Activated CD8-positive, alpha-beta memory T cell treated with anti-CD3 and anti-CD28 coated beads, Interleukin-2, amount 50 U/mL, for 24 hours (primary cell): ENCODE measurements around the gene NACA.
A peak's percentile ranks its signal among the peaks of the same experiment; 100 is the strongest.
"Not testable (repeated sequence)": the region's sequence is repeated elsewhere in the genome, so short reads cannot be mapped to it uniquely, and the experiment has no call there.

Experiments
- DNase-seq: peaks from one replicate; pipeline ENCODE4 v3.0.0-alpha.2; 2020; ENCODE audit errors: extremely low read depth

Gene NACA

GRCh38 chr12:56724972-56725722, at the start of gene NACA:
TSS of gene NACA (minus strand) at chr12:56725299. CDS start at chr12:56724521, 778 bp downstream.
- DNase-seq: peak; percentile 99

- no peak for DNase-seq
Observed at GRCh38 chr12:56773113-56773512, 48.0 kb upstream of the NACA start.

GRCh38 chr12:56772625-56773024, 47.5 kb upstream of the NACA start:
- no peak for DNase-seq

DNA sequence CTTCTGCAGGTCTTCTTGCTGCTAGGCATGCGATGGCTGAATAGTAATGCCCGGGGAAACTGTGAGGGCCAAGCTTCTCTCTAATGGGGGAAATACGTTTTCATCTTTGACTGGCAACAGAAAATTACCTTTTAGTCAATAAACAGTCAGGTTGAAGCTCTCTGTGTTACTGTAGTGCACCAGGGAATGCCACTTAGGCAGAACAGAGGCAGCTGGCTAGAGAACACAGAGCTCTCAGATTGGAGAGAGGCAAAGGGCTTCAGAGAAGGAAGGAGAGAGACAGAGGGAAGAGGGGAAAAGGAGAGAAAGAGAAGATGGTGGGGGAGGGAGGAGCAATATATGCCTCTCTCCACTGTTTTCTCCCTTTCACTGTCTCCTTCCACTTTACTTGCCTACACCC, 44.8 kb upstream of the NACA start:
- no peak for DNase-seq

DNA sequence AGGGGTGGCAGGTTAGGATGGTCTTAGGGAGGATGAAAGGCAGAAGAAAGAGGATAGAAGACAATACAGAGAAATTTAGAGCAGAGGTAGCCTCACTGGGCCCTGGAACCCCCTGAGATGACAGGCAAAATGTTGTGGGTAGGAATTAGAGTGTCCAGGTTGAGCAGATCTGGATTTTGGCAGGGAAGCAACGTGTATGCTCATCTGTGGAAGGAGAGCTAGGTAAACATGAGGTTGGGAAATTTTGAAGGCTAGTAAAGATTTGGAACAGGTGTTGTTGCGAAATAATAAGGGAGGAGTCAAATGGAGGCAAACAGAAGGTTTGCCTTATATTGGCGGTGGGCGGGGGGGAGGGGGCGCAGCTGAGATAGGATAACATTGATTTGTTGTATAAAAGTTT, 43.3 kb upstream of the NACA start:
- DNase-seq: no peak

DNA sequence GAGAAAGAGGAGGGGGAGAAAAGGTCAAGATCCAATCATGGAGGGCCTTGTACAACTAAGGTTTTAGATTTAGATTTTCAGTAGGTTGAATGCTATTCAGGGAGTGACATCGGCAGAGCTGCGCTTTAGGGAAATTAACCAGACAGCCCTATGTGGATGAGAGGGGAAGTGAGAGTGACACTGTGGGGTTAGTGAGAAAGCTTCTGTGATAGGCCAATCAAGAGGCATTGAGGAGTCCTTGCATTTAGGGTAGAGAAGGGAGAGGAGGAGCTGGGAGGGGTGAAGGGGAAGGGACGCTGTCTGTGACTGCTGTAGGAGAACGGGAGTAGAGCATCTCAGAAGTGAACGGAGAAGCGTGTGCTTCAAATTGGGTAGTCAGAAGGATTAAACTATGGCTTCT, 41.4 kb upstream of the NACA start:
- DNase-seq: no peak

GRCh38 chr12:56763753-56764657, 38.9 kb upstream of the NACA start:
- no peak for DNase-seq

- DNase-seq: no peak
Observed at GRCh38 chr12:56761812-56762211, 36.7 kb upstream of the NACA start.

DNA sequence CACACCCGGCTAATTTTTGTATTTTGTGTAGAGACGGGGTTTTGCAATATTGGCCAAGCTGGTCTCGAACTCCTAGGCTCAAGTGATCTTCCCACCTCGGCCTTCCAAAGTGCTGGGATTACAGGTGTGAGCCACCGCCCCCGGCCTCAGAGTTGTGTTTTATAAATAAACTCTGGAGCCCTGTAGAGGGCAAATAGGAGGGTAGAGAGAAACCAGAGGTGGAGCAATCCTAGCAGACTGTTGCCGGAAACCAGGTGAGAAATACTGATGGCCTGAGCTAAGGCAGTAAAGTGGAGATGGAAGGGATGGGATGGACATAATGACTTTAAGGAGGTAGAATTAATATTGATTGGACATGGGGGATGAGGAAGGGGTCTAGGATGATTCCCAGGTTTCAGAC, 35.4 kb upstream of the NACA start:
- DNase-seq: no peak

DNA sequence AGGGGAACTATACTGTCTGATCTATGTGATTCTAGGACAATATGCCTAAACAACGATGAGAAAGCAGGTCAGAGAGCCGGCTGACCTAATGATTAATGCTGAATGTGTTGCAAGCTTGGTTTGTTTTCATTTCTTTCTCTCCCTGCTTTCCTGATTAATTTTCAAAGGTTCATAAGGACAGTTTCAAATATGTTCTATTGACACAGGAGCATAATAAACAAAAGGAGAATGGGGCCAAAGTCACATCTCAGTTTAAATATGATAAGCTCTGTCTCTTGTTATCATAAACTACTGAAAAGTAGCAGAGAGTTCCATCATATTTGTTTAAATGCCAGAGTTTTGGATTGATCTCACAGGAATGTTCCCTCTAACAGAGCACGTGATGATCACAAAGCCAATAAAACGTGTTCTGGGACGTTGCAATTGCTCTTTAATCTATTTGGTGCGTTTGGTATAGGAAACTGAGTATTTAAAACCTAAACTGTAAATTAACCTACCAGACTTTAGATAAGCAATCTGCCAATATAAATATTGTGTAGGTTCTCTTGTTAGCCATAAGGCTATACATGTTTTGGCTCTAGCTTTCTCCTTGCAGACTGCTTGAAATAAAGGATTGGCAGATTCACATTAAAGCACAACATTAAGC, 34.3 kb upstream of the NACA start:
- DNase-seq: no peak

GRCh38 chr12:56758728-56759262, 33.7 kb upstream of the NACA start:
- DNase-seq: no peak

- not testable (repeated sequence) for DNase-seq
Observed at GRCh38 chr12:56757971-56758370, 32.9 kb upstream of the NACA start.

DNA sequence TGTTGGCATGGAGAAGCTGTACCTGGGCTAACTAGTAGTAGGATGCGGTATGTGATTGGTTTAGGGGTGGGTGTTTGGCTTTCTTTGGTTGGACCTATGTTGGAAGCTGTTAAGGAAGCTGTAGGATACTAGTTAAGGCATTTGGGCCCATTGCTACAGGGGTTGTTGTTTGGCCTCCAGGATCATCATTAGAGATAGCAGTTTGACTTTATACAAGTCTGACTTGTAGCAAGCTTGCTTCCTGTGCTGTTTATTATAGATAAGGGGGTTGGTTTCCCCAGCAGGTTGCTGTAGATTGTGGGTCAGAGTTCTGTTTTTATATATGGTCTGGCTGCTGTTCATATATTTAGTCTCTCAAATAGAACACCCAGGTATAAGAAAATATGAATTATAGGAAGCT, 28.5 kb upstream of the NACA start:
- no peak for DNase-seq

DNA sequence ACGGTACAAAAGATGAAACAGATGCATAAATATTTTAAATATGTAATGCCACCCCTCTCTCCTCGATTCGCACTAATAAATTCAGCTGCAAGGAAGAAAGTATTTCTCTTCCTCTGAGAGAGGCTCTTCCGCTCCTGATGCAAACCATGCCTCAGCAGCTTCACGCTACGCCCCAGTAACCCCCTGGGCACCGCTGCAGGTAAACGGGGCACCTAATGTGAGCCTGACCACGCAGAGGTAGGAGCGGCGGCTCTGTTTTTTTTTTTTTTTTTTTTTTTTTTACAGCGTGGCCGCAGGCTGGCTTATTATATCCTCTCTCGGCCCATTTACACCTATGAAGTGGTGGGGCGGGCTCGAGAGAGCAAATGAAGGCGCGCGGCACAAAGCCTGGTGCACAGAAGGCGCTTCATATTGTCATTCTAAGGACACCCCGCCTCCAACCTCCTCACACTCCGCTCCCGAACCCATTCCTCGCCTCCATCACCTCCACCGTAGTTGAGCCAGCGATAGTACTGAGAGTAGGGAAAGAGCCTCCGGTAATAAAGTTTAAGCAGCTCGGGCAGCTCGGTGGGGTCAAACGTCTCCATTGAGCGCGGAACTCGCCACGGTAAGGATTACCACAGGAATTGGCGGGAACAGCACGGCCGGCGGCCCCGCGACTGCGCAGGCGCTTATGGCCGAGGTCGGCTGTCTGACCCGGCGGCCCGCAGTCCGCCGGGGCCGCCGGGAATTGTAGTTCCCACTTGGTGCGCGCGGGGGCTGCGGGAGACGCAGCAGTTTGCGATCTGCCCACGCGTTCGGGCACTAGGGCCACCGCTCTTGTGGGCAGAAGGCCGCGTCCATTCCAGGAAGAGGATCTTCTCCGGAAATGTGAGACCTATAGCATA, 26.9 kb upstream of the NACA start, which contains the start of gene PRIM1:
TSS of gene PRIM1 (minus strand) at position 612 of the 887 bp plus-strand sequence. CDS start at position 587, 25 bp downstream.
- peak; percentile 64 for DNase-seq

DNA sequence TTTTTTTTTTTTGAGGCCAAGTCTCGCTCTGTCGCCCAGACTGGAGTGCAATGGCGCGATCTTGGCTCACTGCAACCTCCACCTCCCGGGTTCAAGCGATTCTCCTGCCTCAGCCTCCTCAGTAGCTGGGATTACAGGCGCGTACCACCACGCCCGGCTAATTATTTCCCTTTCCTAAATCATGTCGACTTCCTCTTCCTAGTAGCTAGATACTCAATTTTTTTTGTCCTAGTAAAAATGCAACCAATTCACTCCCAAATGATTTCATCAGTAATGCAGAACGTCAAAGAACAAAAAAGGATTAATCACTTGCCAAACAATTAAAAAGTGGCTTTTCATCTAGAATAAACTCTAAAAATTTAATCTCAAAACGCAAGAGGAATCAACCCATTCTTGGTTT, 25.5 kb upstream of the NACA start:
- not testable (repeated sequence) for DNase-seq

DNA sequence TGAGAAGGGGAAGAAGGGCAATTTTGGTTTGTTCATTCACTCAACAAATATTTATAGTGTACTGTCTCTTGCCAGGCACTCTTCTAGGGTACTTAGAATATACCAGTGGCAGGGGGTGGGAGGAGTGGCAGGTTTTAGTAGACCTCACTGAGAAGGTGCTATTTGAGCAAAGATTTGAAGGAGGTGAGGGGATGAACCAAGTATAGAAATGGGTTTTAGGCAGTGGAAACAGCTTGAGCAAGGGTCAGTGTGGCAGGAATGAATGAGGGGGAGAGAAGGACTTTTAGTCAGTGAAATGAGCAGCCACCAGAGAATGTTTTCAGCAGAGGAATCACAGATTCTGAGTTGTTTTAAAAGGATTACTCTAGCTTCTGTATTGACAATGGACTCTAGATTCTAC, 24.8 kb upstream of the NACA start:
- DNase-seq: no peak

DNA sequence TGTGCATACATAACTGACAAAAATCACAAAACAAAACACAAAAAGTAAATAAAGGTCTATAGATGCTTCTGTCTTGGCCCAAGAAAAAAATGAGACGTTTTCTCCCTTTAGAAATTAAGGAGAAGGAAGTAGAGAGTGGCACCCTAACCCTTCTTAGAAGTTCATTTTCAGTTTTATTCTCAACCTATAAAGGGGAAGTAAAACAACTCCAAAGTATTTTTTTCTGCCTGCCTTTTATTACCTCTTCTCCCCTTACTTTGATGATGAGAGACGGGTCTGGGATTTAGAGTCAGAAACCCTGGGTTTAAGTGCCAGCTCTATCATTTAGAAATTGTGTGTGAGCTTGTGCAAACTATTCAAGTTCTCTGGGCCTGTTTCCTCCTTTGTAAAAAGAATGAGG, 24.3 kb upstream of the NACA start:
- DNase-seq: no peak

- no peak for DNase-seq
Observed at GRCh38 chr12:56728139-56728861, 3.2 kb upstream of the NACA start.

DNA sequence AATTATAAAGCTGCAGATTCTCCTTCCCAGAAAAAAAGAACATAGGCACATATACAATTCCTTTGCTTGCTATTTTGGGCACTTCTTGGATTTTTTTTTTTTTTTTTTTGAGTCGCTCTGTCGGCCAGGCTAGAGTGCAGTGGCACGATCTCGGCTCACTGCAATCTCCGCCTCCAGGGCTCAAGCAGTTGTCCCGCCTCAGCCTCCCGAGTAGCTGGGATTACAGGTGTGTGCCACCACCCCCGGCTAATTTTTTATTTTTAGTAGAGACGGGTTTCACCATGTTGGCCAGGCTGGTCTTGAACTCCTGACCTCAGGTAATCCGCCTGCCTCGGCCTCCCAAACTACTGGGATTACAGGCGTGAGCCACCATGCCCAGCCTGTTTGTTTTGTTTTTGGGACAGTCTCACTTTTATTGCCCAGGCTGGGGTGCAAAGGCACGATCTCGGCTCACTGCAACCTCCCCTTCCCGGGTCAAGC, 1.1 kb upstream of the NACA start:
- DNase-seq: not testable (repeated sequence)

DNA sequence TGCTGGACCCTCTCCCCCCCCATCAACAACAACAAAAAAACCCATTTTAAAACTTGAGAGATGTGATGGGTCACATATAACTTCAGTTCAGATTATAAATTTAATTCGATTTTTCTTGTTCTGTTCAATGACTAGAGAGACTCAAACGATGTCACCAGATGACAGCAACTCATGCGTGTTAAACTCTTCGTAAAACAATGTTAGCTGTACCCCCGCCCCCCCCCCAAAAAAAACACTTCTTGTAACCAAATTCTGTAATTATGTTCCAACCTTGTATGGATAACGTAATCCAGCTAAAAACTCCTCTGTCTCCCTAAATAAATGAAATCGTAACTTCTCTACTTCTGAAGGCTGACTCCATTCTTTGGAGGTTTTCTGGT, 614 bp upstream of the NACA start:
- DNase-seq: no peak

DNA sequence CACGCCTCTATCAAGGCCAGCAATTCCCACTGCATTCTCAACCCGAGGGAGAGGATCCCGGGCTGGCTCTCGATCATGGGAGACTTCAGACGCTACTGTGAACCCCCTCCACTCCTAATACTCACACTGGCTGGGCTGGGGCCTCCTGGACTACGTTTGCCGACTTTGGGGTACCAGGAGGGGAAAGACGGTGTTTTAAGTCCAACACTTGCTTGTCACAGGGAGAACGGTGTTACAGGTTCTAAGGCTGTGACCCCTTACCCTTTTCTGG, 463 bp downstream of the NACA start:
- DNase-seq: no peak
